ENCODE results near the gene EFNB3. TPM values are rescaled to one million over a fixed set of nuclear protein-coding genes. Genes with fewer than 3 reads are reported as not detected.
A peak's percentile ranks its signal among the peaks of the same experiment; 100 is the strongest.

Gene EFNB3
- total RNA-seq, 3 donors from 2014 or later, result 0.31 to 1.3 (median 0.35) TPM

- intact Hi-C loops (cut with DNase I, micrococcal nuclease), result no loop called here
- ATAC-seq (peak; percentile 23), DNase-seq (peak in 1 of 3 donors; percentile 35)
- Histone ChIP-seq H3K36me3 (ENCODE audit: low read depth) (no peaks in the 10 kb centered on the region), H3K4me1 (ENCODE audit: low read depth) (peaks cover 14% of the 10 kb centered on the region), H3K9me3 (no peaks in the 10 kb centered on the region), H3K4me3 (no peak overlapping the region)
- TF ChIP-seq CTCF (IDR thresholded peaks at IDR 0.05), result no peak
Measured at GRCh38 chr17:7717756-7718350, 12.9 kb downstream of the EFNB3 start.

- no peaks in the 10 kb centered on the region for H3K9me3 ChIP-seq
- intact Hi-C loops (cut with DNase I, micrococcal nuclease), result no loop called here
- no peak for ATAC-seq
Measured at GRCh38 chr17:7719661-7720060, 14.7 kb downstream of the EFNB3 start.

GRCh38 chr17:7720125-7720524 lies 15.1 kb downstream of the EFNB3 start:
- no peak overlapping the region for H3K4me3 ChIP-seq
- intact Hi-C loops (cut with DNase I, micrococcal nuclease), result no loop called here
- no peaks in the 10 kb centered on the region for H3K36me3 ChIP-seq (ENCODE audit: low read depth)
- ATAC-seq, result no peak
- no peaks in the 10 kb centered on the region for H3K9me3 ChIP-seq
- H3K4me1 ChIP-seq (ENCODE audit: low read depth), result peaks cover 14% of the 10 kb centered on the region
- TF ChIP-seq CTCF (IDR thresholded peaks at IDR 0.05), result no peak
- no peak for DNase-seq

More at GRCh38 chr17:7719661-7720060, 14.7 kb downstream of the EFNB3 start:
- TF ChIP-seq CTCF (IDR thresholded peaks at IDR 0.05), result no peak
- Histone ChIP-seq H3K36me3 (ENCODE audit: low read depth) (no peaks in the 10 kb centered on the region), H3K4me1 (ENCODE audit: low read depth) (peaks cover 14% of the 10 kb centered on the region), H3K4me3 (no peak overlapping the region)
- DNase-seq, result no peak

GRCh38 chr17:7721612-7722011 lies 16.6 kb downstream of the EFNB3 start:
- Histone ChIP-seq H3K4me1 (ENCODE audit: low read depth) (peaks cover 9% of the 10 kb centered on the region), H3K9me3 (no peaks in the 10 kb centered on the region), H3K4me3 (no peak overlapping the region), H3K36me3 (ENCODE audit: low read depth) (no peaks in the 10 kb centered on the region)
- DNase-seq (no peak), ATAC-seq (no peak)
- intact Hi-C loops (cut with DNase I, micrococcal nuclease), result no loop called here
- no peak for TF ChIP-seq CTCF (IDR thresholded peaks at IDR 0.05)

- intact Hi-C loops (cut with DNase I, micrococcal nuclease), result no loop called here
- DNase-seq (no peak), ATAC-seq (no peak)
- H3K36me3 ChIP-seq (ENCODE audit: low read depth), result no peaks in the 10 kb centered on the region
- TF ChIP-seq CTCF (IDR thresholded peaks at IDR 0.05), result no peak
- no peaks in the 10 kb centered on the region for H3K9me3 ChIP-seq
- no peaks in the 10 kb centered on the region for H3K4me1 ChIP-seq (ENCODE audit: low read depth)
- H3K4me3 ChIP-seq, result no peak overlapping the region
Measured at GRCh38 chr17:7727886-7728285, 22.9 kb downstream of the EFNB3 start.

GRCh38 chr17:7729816-7730215 lies 24.8 kb downstream of the EFNB3 start:
- Histone ChIP-seq H3K36me3 (ENCODE audit: low read depth) (no peaks in the 10 kb centered on the region), H3K9me3 (no peaks in the 10 kb centered on the region), H3K4me1 (ENCODE audit: low read depth) (no peaks in the 10 kb centered on the region), H3K4me3 (no peak overlapping the region)
- intact Hi-C loops (cut with DNase I, micrococcal nuclease), result no loop called here
- ATAC-seq (no peak), DNase-seq (no peak)
- no peak for TF ChIP-seq CTCF (IDR thresholded peaks at IDR 0.05)

Data from mucosa of descending colon (tissue), 3 donors.